Kidney glomerular epithelial cell (primary cell): ENCODE data around the gene FAM20C.

Source experiments
- DNase-seq: peaks from one replicate; lab custom pipeline; 2025; lab: John Stamatoyannopoulos, UW

FAM20C gene

GRCh38 chr7:305410-306151, 113.2 kb downstream of the FAM20C start:
- DNase-seq = no peak

GRCh38 chr7:307970-308369, 115.6 kb downstream of the FAM20C start:
- DNase-seq = no peak

GRCh38 chr7:309586-310228, 117.3 kb downstream of the FAM20C start:
- DNase-seq = no peak
